GM21526 (cell line): ENCODE results near the gene C22orf15.
"Not testable (repeated sequence)": the region's sequence is repeated elsewhere in the genome, so short reads cannot be mapped to it uniquely, and the experiment has no call there.

Experiments
- ATAC-seq: cut with Tn5 transposase; IDR thresholded peaks from one replicate; pipeline ENCODE4 v1.9.1; 2021; ENCODE audit warnings: moderate library complexity; ENCODE audit not compliant: unreplicated experiment, low FRiP score

The C22orf15 gene, protein sequence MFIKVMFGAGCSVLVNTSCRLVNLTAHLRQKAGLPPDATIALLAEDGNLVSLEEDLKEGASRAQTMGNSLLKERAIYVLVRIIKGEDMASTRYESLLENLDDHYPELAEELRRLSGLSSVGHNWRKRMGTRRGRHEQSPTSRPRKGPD

DNA sequence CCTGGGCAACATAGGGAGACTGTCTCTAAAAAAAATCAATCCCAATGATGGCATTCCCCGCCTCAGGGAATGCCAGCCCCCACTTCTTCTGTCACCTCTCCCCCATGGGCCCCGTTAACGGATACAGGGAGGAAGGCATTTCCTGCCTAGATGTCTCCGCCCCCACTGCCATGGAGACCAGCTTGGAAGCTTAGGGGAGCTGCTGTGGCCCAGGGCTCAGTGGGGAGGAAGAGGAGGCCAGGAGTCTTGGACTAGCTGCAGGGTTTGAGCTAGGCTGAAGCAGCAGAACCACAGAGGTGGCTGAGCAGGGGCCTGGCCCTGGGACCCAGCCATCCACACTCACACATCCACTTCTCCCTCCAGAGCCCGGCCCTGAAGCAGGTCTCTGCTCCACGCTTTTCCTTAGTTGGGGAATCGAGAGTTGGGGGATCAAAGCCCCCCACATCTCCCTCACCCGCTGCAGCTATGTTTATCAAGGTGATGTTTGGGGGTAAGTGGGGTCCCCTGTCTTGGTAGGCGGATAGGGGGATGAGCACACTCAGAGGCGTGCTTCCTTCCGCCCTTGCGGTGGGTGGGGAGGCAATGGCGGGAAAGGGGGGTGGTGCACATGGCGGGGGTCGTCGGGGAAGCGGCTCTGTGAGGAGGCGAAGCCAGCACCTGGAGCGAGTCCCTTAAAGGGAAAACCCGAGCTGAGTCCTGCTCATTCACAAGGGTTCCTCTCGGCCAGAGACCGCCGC, at the start of gene C22orf15:
C22orf15 (plus strand) TSS at position 149 of the 737 bp plus-strand sequence; CDS start at position 466, 317 bp downstream.
- no peak for ATAC-seq

DNA sequence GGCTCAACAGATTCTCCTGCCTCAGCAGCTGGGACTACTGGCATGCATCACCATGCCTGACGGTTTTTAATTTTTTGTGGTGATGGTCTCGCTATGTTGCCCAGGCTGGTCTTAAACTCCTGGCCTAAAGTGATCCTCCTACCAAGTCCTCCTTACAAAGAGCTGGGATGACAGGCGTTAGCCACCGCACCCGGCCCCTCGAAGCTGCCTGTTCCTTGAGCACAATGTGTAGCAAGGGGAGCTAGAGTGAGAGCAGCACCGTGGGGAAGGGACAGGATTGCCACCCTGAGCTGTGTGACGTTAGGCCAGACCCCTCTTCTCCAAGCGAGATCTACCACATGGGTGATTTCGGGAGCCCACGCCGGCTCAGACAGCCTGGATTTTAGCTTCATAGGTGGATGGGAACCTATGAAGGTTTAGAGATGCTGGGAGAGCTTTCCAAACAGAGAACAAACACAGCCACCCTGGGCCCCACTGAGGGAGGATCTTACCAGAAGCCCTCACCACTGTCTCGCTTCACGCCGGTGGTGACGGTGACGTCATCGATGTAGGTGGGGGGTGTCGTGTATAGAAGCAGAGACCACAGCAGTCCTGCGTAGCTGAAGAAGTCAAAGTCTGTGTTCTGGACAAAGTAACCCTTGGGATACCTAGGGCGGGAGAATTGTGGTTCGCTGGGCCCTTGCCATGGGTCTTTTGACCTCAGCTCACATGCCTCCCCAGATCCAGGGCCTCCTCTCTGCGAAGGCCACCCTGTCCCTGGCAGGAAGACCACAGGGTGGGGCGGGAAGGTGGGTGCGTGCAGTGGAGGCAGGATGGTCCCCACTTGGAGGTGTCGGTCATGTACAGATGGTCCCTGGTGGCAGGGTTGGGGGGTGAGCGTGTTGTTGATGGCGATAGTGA, 48.8 kb upstream of the C22orf15 start:
- no peak for ATAC-seq

DNA sequence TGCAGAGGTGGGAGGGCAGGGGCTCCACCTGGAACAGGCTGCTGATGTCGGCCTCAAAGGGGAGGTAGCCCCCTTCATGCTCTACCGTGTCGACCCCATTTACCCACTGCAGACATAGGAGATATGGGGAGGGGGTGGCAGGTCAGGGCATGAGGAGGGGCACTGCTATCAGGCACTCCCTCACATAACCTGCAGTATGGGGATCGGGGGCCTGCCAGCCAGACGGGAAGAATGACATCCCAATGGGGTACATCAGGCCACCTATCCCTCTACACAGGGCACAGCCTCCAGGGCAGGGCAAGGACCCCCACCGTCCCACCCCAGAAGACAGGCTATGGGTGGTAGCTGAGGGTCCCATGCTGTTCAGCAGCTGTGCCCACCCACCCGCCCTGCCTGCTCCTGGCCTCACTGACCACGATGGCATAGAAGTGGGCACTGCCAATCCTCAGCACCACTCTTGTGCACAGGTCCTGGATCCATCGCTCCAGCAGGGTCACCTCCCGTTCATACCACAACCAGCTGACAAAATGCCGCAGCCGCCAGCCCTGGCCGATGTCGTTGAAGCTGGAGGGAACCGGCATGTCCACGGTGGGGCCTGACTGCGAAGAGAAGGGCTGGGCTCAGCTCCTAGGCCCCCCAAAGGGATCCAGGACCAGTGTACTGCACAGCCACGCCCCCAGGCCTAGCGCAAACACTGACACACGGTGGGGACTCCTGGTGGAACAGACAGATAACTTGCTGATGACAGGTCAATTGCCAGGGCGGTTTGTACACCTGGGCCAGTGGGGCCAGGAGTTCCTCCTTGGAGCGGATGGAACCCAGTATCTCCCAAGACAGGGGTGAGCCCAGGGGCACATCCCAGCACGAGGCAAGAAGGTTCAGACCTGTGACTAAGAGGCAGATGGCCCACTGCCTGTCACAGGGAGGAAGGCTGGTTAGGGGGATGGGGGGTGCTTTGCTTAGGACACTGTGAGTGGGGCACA, 47.9 kb upstream of the C22orf15 start:
- ATAC-seq = no peak

DNA sequence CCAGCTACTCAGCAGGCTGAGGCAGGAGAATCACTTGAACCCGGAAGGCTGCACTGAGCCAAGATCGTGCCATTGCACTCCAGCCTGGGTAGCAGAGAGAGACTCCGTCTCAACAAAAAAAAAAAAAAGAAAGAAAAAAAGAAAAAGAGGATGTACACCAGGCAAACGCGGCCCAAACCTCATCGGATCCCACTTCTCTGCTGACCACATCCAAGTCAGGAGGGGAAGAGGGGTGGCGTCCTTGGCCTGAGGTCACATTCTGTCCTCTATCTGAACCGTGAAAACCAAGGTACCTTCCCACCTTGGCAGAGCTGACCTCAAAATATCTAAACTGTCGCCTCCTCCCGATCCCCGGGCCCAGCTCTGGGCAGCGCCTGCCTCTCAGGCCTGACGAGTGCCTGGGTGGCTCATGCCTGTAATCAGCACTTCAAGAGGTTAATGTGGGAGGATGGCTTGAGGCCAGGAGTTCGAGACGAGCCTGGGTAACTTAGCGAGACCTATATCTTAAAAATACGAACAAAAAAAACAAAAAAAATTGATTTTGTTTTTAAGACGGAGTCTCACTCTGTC, 46.9 kb upstream of the C22orf15 start:
- no peak for ATAC-seq

DNA sequence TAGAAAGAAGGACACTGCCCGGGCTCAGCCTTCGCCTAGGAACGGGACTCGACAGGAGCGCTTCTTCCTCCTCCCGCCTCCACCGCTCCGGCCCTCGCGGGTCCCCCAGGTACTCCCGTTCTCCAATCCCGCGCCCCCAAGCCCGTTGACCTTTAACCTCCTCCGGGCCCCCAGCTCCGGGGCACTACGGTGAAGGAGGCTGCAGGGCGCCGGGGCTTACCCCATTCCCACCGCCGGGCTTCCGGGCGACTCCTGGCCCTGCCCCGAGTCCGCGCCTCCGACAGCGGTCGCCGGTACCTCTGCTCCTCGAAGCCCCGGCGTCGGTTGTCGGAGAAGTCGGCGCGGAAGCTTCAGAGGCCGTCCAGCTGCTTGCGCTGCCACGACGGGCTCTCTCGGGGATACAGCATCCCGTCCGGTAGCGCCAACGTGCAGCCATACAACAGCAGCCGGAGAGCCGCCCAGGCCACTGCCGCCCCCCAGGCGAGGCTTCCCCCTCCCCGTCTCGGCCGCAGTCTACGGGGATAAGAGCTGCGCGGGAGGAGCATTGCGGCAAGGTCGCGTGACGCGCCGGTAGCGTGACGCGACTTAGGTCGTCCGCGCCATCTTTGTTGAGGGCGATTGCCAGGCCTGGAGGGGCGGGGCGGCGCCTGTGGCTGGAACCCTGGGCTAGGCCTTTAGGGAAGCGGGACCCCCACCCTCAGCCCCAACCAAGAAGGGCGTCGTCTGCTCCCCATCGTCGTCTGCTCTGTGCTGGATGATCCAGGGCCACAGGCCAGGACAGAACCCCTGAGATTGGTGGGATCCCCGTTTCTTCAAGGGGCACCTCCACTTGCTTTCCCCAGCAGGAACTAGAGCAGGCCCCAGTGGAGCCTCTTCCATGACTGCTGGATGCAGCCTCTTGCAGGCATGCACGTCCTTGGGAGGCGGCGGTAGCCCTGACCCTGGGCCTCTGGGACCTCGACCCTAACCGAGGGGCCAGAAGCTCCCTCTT, 45.7 kb upstream of the C22orf15 start:
- ATAC-seq = peak; percentile 87

DNA sequence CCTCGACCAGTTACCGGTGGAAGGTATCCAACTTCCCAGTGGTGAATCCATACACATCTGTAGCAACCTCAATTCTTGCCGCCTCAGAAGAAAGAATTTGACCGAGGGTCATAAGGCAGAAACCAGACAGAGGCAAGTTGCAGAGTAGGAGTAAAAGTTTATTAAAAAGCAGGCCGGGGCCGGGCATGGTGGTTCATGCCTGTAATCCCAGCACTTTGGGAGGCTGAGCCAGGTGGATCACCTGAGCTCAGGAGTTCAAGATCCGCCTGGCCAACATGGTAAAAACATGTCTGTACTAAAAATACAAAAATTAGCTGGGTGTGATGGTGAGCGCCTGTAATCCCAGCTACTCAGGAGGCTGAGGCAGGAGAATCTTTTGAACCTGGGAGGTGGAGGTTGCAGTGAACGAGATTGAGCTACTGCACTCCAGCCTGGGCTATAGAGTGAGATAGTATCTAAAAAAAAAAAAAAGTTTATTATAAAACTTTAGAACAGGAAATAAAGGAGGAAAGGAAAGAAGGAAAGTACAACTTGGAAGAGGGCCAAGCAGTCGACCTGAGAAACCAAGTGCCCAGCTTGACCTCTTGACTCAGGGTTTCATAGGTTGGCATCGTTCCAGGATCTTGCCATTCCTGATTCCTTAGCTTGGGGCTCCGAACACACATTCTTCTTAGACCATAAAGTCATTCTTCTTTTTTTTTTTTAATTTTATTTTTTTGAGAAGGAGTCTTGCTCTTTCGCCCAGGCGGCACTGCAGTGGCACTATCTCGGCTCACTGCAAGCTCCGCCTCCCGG, 44.2 kb upstream of the C22orf15 start:
- no peak for ATAC-seq

DNA sequence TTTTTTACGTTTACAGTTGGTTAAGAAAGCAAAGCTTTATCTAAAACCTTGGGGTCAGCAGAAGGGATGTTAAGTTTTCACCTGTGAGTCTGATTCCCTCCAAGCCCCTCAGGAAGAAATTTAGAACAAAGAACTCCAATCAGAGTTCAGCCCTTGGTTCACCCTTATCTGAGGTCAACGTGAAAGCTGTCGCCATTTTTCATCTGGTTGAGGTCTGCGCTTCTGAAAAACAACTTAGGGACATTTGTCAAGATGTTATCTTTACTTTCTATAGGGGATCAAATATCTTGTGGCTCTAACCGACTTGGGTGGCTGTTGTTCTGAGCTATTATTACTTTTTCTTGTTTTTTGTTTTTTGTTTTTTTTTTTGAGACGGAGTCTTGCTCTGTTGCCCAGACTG, 41.9 kb upstream of the C22orf15 start:
- ATAC-seq = no peak

DNA sequence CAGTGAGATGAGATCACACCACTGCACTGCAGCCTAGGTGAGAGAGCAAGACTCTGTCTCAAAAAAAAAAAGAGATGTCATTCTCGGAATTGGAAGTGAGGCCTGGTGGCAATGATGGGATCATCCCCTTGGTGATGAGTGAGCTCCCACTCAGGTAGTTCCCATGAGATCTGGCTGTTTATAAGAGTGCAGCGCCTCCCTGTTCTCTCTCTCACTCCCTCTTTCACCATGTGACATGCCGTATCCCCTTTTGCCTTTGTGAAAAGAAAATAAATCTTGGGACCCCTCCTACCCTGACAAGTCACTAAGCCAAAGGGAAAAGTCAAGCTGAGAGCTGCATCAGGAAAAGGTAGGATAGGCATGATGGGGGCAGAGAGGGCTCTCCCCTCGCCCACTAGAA, 40.6 kb upstream of the C22orf15 start:
- ATAC-seq = no peak

DNA sequence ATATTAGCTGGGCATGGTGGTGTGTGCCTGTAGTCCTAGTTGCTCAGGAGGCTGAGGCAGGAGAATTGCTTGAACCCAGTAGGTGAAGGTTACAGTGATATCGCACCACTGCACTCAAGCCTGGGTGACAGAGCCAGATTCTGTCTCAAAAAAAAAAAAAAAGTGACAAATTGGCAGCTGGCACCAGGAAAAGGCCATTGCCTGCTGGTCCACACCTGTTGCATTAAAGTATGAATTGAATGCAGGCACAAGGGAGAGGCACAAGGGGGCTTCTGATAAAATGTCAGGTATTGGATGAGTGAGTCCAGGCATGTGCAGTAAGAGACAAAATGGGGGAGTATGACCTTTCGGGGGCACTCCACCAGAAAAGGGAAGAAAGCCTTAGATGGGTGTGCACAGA, 40.1 kb upstream of the C22orf15 start:
- ATAC-seq = no peak

DNA sequence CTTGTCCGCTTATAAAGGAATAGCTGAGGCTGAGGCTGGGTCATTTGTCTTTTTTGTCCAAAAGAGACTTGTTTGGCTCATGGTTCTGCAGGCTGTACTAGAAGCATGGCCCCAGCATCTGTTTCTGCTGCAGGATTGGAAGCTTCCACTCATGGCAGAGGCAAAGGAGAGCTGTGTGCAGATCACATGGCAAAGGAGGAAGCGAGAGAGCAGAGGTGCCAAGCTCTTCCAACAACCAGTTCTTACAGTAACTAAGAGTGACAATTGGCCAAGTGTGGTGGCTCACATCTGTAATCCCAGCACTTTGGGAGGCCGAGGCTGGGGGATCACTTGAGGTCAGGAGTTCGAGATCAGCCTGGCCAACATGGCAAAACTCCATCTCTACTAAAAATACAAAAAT, 34.7 kb upstream of the C22orf15 start:
- not testable (repeated sequence) for ATAC-seq

DNA sequence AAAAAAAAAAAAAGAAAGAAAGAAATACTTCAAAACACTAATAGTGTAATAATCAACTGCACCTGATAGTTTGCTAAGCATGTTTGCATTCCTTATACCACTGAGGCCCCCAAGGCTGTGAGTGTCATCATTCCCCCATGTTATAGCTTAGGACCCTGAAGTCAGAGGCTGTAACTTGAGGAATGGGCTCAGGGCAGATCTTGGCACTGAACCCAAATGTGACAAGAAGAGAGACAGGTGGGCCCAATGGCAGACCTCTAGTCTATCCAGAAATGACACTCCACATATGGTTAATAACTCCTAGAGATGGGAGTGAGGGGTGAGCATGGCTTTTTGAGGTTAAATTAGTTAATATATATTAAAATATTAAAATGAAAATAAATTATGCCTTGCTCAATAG, 25.1 kb upstream of the C22orf15 start:
- no peak for ATAC-seq

DNA sequence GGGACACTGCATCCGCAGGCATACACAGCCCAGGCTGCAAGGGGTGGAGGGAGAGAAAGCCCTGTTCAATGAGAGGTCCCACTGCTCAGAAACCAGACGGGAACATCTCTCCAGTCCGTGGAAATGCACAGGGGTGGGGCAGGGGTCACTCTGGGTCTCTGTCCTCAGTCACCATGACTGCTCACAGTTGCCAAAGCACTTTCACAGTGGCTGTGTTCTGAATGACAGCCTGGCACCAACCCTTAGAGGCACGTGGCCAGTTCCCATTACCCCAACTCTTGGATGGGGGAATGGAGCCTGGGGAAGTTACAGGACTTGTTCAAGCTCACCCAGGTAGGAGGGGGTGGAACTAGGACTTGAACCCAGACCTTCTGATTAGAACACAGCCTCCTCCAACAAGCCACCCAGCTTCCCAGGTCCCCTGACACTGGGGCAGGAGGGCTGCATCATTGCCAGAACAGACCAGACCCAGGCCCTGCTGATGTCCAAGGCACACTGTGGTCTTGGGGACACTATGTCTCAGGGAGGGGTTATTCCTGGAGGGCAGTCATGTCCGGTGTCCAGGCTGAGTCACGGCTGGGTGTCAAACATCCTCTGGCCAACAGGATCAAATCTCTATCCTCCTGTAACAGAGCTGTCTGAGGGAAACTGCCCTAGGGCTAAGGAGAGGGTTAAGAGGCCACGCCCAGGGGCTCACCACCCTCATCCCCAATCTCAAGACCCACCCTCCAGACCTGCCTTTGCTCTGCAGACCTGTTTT, 20.1 kb upstream of the C22orf15 start:
- ATAC-seq = no peak

DNA sequence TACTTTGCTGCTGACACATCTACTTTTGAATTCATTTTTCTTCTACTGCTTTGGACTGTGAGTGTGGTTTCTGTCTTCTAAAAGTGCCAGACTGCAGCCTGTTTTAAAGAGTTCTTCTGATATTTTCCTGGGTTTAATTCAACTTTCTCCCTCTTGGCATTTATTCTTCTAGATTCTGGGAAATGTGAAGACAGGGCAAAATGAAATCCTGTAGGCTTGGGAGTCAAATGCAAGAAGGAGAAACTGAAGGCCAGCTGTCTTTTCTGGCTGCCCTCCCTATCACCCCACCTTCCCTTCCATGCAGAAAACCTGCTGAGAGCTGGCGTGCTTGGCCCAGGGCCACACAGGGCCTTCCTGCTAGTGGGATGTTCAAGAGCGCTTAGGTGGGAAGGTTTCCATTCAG, 19.5 kb upstream of the C22orf15 start:
- no peak for ATAC-seq

DNA sequence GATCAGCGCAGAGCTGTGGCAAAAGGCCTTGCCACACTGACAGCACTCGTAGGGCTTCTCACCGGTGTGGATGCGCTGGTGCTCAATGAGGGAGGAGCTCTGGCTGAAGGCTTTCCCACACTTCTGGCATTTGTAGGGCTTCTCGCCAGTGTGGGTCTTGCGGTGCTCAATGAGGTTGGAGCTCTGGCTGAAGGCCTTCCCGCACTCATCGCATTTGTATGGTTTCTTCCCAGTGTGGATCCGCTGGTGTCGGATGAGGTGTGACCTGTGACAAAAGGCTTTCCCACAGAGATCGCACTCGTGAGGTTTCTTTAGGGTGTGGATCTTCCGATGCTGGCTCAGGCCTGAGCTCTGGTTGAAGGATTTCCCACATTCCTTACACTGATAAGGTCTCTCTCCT, 18.8 kb upstream of the C22orf15 start:
- no peak for ATAC-seq

DNA sequence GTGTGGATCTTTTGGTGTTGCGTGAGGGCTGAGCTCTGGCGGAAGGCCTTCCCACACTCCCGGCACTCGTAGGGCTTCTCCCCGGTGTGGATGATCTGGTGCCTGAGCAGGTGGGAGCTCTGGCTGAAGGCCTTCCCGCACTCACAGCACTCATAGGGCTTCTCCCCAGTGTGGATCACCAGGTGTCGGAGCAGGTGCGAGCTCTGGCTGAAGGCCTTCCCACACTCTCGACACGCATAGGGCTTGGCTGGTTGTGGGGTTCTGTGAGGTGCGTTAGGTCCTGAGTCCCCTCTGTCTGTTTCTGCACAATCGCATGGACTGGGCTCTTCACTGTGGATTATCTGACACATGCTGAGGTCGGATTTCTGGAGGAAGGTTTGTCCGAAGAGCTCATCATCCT, 18.3 kb upstream of the C22orf15 start:
- ATAC-seq = no peak

DNA sequence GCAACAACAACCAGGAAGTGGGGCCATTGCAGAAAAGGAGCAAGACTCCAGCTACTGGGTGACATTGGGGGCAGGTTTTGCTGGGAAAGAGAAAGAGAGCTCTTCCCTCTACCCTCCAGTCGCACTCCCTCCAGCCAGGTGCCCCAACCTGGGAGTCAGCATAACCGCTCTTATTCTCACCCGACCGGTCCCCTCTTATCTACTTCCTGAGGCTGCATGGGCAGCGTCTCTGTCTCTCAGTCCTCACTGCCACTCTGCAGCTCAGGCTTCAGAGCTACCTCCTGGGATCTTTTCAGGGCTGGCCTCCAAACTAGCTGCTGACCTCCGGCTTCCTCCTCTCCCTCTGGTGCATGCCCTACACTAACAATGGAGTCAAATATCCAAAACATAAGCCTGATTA, 17.0 kb upstream of the C22orf15 start:
- ATAC-seq = no peak

DNA sequence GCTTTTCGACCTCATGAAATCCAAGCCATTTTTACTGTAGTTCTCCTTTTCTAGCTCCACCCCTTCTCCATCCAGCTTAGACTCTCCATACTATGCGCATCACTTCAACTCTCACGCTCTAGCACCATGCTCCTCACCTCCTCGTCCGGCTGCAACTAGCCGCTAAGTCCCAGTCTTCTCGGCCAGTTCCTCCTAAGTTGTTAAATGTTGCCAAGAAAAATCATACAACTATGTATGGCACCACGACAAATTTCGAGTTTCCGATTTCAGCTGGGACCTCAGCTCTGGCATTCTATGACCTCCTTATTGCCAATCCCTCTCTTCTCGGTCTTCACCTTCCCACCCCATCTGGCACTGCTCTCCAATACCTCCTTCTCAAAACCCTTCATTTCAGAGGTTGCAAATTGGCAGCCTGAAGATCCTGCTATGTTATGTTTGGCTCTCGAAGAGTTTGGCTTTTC, 12.9 kb upstream of the C22orf15 start:
- ATAC-seq = no peak
